ENCODE results near the gene POC1B. TPM values are rescaled to one million over a fixed set of nuclear protein-coding genes. Genes with fewer than 3 reads are reported as not detected.

POC1B gene
- total RNA-seq, 1 donor from 2014 or later = 15.8 TPM

GRCh38 chr12:89450907-89451306 is 74.9 kb downstream of the POC1B start:
- peaks cover 44% of the 10 kb centered on the region for H3K4me1 ChIP-seq
- no peak for TF ChIP-seq CTCF (IDR thresholded peaks at IDR 0.05)
- DNase-seq (no peak), ATAC-seq (no peak)
- no peaks in the 10 kb centered on the region for H3K36me3 ChIP-seq
- no peaks in the 10 kb centered on the region for H3K27me3 ChIP-seq
- H3K27ac ChIP-seq = peak overlapping the region; percentile 84
- no peak overlapping the region for H3K4me3 ChIP-seq
- no peaks in the 10 kb centered on the region for H3K9me3 ChIP-seq
- intact Hi-C loops (cut with DNase I) = loop anchor here (10.0 kb wide), 1 partner anchor 96 kb away; the partner anchor contains the start of gene DUSP6

- intact Hi-C loops (cut with DNase I) = no loop called here
- TF ChIP-seq CTCF (IDR thresholded peaks at IDR 0.05) = no peak
- no peak for ATAC-seq
Measured at GRCh38 chr12:89448951-89449371, 76.9 kb downstream of the POC1B start.

DNA sequence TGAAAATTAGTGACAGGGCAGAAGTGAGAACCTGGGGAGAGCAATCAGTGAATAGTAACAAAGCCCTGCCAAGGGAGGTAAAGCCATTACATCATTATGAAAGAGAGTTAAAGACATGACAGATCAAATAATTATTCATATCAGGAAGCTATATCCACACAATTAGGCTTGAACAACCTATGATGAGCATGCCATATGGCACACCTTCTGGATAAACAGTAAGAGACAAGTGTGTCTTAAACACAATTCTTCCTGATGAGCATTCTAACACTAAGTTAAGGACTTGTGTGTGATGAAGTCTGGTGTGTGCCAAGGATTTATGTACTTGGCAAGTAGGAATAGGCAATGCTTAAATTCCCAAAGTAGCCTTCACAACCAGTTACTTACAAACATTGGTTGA is 77.3 kb downstream of the POC1B start:
- DNase-seq (no peak), ATAC-seq (no peak)
- TF ChIP-seq CTCF (IDR thresholded peaks at IDR 0.05) = no peak
- H3K4me3 ChIP-seq = no peak overlapping the region
- no peaks in the 10 kb centered on the region for H3K36me3 ChIP-seq
- H3K9me3 ChIP-seq = no peaks in the 10 kb centered on the region
- peaks cover 32% of the 10 kb centered on the region for H3K4me1 ChIP-seq
- no peak overlapping the region for H3K27ac ChIP-seq
- H3K27me3 ChIP-seq = no peaks in the 10 kb centered on the region
- intact Hi-C loops (cut with DNase I) = no loop called here

More at GRCh38 chr12:89448951-89449371, 76.9 kb downstream of the POC1B start:
- DNase-seq = no peak
- no peak overlapping the region for H3K4me3 ChIP-seq
- H3K4me1 ChIP-seq = peaks cover 36% of the 10 kb centered on the region
- no peaks in the 10 kb centered on the region for H3K36me3 ChIP-seq
- no peaks in the 10 kb centered on the region for H3K27me3 ChIP-seq
- H3K9me3 ChIP-seq = no peaks in the 10 kb centered on the region
- H3K27ac ChIP-seq = no peak overlapping the region

- H3K9me3 ChIP-seq = no peaks in the 10 kb centered on the region
- DNase-seq (no peak), ATAC-seq (no peak)
- H3K27me3 ChIP-seq = no peaks in the 10 kb centered on the region
- H3K27ac ChIP-seq = no peak overlapping the region
- H3K4me3 ChIP-seq = no peak overlapping the region
- H3K4me1 ChIP-seq = no peaks in the 10 kb centered on the region
- TF ChIP-seq CTCF (IDR thresholded peaks at IDR 0.05) = no peak
- intact Hi-C loops (cut with DNase I) = no loop called here
- H3K36me3 ChIP-seq = no peaks in the 10 kb centered on the region
Measured at GRCh38 chr12:89439941-89440340, 85.9 kb downstream of the POC1B start.

DNA sequence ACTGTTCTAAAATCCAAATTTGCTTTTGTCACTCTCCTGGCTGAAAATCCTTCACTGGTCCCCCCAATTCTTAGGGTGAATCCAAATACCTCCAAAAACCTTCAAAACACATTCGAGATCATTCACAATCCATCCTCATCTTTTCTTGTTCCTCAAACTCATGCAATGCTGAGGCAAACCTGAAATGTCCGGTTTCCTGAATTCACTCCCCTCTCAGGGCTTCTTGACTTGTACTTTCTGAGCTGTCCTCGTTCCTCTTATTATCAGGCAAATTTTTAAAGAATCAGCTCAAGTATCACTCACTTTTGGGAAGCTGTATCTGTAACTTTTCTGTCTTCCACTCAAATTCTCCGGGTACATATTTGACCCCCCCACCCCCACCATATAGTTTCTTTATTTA is 88.6 kb downstream of the POC1B start:
- DNase-seq (no peak), ATAC-seq (no peak)
- H3K27me3 ChIP-seq = no peaks in the 10 kb centered on the region
- H3K4me1 ChIP-seq = no peaks in the 10 kb centered on the region
- no peak overlapping the region for H3K4me3 ChIP-seq
- H3K36me3 ChIP-seq = no peaks in the 10 kb centered on the region
- H3K9me3 ChIP-seq = no peaks in the 10 kb centered on the region
- H3K27ac ChIP-seq = no peak overlapping the region
- TF ChIP-seq CTCF (IDR thresholded peaks at IDR 0.05) = no peak
- intact Hi-C loops (cut with DNase I) = no loop called here

DNA sequence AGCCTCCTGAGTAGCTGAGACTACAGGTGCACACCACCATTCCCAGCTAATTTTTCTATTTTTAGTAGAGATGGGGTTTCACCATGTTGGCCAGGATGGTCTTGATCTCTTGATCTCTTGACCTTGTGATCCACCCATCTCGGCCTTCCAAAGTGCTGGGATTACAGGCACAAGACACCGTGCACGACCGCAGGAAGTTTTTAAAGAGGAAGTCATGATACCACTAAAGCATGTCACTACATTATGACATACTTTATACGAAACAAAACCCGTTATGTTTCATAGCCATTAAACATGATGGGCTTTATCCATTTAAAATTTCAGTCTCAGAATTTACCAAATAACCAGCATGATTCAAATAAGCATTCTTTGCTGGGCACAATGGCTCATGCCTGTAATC is 89.8 kb downstream of the POC1B start:
- H3K27me3 ChIP-seq = no peaks in the 10 kb centered on the region
- H3K4me3 ChIP-seq = no peak overlapping the region
- ATAC-seq = peak; percentile 47
- no peak for TF ChIP-seq CTCF (IDR thresholded peaks at IDR 0.05)
- H3K27ac ChIP-seq = no peak overlapping the region
- no peak for DNase-seq
- H3K4me1 ChIP-seq = no peaks in the 10 kb centered on the region
- H3K36me3 ChIP-seq = no peaks in the 10 kb centered on the region
- H3K9me3 ChIP-seq = no peaks in the 10 kb centered on the region
- intact Hi-C loops (cut with DNase I) = no loop called here

Data from upper lobe of right lung (tissue), 1 donor.